CD4-positive, alpha-beta T cell treated with Interferon alpha-2 for 1 hour (primary cell): ENCODE data around the gene GPC6.

Experiments used
- DNase-seq, 2 donors: peaks; one replicate each; pipeline ENCODE4 v3.0.0-alpha.2; 2020 to 2022

GPC6 gene

DNA sequence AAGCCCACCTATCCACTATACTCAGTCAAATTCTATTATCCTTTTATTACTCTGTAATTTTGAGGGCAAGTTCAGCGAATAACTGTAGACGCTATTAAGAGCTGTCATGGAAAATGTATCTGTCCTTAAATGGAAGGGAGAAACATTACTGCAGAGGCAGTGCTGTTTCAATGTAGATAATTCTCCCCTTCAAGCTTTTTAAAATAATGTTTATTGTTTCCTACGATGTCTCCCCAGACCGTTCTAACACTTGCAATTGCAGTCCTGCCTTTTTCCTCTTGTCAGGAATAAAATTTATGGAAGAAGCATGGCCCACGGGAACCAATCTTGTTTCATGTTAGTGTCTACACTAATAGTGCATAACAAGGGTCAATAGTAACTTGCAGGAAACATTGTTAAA lies 159.5 kb downstream of the GPC6 start:
- no peak for DNase-seq

DNA sequence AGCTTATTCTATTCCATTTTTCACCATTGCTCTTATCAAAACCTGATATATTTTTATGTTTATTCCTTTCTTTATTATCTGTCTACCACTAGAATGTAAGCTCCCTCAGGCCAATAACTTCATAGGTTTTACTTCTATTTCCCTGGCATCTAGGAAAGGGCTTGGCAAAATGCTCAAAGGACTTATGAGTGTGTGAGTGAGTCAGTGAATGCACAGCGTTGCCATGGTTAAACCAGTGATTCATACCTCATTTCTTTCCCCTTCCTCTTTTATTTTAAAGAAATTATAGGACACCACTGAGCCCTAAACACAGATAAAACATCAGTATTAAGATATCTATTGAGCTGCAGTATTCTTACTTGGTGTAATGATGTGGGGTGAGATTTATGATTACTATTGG lies 162.1 kb downstream of the GPC6 start:
- no peak for DNase-seq

DNA sequence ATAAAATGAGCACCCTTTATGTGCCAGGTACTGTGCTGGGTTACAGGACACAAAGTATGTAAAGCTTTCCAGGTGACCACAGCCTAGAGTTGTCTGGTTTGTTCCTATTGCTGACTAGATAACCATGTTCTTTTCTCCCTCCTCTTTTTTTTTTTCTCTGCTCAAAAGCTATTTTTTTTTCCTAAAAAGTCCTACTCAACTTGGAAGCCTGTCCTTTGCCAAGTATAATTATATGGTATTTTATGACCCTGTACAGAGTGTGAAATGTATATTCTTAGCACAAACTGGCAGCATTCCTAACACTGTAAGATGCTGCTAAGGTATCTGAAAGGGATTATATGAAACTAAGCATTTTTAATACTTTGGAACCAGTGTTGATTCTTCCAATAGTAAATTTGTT lies 171.0 kb downstream of the GPC6 start:
- DNase-seq = no peak

DNA sequence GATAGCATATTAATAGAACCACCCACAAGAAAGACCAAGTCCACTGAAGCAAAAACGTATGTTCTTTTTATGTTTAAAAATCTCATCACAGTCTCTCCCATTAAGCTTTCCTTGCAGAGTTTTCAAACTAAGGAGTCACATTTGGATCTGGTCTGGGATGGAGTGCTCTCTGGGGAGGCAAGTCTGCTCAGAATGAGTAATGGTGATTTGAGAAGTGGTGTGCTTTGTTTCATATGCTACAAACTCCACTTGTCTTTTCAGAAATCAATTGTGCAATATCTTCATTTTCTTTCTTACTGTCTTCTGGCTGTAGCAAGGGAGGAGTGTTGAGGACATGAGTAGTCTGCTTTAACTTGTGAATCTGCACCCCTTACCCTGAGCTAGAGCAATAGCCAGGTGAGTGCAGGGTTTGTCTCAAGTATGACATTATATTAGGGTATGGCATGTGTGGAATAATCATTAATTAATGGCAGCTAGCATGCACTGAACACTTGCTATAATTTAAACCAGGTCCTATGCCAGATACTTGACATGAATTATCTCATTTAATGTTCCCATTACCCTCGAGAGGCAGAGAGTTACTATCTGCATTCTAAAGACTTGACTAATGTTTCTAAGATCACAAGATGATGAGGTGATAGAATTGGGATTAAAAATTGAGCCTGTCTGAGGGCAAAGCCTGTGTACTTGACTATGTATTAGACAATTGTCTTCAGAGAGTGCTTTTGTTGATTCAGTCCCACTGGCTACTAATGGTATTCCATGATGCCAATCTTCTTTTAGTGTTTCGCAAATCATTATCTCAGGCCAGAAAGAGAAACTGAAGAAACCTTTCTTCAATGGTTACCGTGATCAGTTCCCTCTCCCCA lies 171.8 kb downstream of the GPC6 start:
- no peak for DNase-seq

DNA sequence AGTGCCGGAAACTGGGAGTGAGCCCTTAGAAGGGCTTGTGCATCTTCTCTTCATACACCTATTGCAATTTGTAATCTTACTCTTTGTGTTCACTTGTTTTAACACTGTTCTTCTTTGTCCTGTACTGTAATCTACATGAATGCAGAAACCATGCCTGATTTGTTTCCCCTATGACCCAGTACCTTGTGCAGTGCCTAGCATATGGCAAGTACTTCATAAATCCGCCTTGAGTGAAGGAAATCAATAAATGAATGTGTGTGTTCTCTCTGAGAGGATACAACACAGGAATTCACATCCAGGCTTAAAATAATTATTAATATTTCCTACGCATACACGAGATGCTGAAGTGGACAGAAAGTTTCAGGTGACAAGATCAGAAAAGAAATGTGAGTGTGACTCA lies 172.6 kb downstream of the GPC6 start:
- no peak for DNase-seq

DNA sequence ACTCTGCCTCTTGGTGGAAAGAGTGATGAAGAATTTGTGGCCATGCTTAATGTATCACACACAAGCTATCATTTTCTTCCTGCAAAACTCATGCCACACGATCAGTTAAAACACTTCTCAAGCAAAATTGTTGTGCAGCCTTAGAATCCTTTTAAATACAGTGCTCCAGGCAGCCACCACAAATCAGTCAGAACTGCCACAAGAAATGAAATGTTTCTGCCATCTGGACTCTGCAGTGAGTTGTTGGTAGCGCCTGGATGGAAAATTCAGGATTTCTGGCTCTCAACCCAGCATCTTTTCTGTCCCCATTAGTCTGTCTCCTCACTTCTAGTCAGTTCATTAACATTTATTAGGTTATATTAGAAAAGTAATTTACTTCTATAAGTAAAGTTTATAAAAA lies 179.5 kb downstream of the GPC6 start:
- DNase-seq = no peak

DNA sequence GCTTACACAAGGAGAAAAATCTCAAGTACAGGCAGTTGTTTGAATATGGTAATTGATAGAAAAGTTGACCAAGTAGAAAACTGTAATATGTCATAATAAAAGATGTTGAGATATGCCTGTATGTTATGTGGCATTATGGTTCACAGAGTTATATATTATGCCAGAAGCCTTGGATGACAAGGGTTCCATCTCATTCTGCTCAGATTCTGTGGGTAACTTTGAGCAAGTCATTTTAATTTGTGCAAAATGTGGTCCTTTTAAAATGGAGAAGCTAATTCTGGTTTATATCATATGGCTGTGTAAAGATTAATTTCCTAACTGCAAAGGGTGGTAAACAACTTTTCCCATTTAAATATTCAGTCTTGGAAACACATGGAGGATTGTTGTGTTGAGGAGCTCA lies 180.9 kb downstream of the GPC6 start:
- no peak for DNase-seq

DNA sequence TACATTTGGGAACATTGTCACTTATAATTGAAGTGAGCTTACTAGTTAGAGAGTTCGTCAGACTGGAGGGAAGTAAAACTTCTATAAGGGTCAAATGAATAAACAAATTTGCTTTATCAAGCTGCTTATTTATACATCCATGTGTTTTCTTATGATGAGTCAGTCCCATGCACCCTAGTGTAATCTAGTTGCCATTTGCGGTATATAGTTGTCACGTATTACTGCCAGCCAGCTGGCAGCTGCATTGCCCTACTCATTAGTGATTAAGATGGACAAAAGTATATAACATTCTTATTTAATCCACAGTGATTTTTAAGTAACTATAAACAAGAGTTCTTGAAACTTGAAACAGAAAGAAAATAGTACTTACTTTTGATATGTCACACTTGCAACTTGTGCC lies 182.4 kb downstream of the GPC6 start:
- no peak for DNase-seq

DNA sequence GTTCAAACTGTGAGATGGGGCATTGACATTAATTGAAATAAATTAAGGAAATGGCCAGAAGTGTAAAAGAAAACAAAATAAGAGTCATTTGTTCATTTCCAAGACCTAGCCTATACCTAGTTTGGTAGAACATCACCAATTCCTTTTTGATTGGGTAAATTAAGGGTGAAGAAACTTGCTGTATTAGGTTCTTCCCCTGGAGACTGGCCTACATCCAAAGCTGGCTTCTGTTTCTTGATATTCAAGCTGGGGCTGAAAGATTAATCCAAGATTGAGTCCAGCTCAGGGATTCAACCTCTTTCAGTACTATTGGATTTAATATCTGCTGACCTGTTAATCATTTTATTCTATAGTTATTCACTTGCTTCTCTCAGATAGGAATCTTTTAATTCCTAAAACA lies 183.2 kb downstream of the GPC6 start:
- no peak for DNase-seq

DNA sequence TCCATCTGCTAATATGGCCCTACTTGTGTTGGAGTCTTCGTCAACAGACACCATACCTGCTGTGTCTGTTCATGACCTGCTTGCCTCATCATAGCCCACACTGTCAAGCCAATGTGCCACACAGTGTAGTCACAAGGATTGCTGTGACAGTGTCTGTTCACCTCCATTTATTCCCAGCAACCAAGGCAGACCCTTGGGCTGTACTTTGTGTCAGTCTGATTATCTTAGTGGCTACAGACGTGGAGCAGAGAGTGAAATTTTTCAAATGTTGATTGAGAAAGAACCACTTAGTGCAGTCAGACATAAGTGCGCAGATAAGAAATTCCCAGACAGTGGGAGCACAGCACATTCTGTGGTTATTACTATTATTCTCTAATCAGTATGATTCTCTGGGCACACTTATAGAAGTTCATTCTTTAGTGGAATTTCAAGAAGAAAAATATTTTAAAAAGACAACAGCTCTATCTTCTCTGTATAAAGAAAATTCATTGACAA lies 184.6 kb downstream of the GPC6 start:
- no peak for DNase-seq

DNA sequence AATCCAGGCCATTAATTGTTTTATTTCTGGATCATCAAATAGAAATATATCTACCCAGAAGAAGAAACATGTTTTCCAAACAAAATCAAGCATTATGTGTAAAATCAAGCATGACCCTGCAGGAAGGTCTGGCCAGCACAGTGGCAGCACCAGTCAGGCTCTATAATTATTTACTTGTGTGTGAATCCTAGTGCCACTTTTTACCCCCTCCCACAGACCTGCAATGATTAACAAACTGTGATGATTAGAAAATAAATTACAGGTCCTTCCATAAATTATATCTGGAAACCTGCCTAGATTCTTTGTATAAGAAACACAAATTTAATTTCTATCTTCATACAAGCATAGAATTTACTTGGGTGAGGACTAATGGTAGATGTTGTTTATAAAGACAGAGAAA lies 186.1 kb downstream of the GPC6 start:
- DNase-seq = no peak

DNA sequence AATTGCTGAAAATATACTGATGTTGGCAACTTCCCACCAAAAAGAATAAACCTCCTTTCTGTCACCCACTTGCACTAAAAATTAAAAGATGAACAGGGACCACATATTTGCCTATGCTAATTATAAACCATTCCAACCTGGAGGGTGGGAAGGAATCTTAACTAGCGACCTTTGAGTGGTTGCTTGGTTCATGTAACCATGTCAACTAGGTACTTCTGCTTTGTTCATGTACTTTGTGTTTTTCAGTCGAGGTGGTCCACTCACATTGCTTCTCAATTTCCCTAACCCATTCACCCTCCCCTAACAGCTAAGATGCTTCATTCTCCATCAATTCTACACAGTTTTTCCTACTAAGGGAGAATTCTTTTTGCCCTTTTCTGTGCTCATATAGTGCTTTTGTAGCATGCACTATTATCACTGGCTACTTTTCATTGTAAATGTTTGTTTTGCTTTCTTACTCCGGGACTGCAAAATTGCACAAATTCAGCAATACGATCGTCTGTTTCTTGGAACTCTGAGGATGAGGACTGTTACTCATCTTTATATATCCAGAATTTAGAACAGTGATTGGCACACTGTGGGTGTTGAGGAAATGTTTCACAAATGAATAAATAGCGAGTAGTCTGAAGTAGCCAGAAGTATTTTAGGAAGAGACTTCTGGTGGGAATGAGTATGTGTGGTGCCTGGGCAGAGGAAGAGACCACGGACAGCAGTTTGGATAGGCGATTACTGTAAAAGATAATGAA lies 187.5 kb downstream of the GPC6 start:
- no peak for DNase-seq

DNA sequence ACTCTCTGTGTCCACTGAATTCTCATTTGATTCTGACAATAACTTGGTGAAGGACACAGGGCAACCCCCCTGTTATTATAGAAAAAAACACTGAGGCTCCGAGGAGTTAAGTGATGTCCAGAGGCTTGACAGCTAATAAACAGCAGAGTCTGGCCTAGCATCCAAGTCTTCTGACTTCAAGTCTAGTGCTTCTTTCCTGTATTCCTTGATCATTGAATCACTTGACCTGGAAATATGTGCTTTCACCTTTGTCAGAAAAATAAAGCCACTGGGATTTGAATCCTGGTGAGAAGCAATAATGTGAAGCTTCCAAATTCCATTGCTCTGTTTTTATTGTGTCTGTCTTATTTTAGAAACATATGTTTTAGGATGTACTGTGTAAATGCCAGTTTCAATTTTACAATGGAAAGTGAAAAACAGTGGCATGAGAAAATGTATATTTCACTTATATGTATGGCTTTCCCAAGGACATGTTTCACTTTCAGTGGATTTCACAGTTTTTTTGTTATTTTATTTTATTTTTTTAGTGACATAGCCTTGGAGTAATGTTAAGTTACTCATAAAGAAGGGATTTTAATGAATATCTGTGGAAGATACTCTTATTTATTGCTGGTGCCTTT lies 190.2 kb downstream of the GPC6 start:
- no peak for DNase-seq

DNA sequence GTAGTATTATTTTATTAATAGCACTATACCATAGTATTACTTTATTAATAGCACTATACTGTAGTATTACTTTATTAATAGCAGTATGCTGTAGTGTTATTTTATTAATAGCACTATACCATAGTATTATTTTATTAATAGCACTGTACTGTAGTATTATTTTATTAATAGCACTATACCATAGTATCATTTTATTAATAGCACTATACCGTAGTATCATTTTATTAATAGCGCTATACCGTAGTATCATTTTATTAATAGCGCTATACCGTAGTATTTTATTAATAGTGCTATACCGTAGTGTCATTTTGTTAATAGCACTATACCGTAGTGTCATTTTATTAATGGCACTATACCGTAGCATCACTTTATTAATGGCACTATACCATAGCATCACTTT lies 191.8 kb downstream of the GPC6 start:
- no peak for DNase-seq

DNA sequence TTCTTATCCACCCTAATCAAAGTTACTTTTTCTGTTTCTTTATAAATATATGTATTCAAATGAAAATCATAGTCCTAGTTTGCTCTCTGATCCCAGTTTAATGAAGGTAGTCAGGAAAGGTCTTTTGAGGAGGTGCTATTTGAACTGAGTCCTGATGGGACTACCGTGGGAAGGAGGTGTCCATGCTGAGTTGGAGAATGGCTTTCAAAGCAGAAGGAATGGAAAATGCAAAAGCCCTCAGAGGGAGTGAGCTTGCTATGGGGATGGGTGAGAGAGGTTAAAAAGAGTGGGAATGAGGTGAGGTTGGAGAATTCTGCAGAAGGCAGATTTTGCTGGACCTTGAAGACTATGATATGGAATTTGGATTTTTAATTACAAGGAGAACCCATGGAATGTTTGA lies 193.6 kb downstream of the GPC6 start:
- no peak for DNase-seq

DNA sequence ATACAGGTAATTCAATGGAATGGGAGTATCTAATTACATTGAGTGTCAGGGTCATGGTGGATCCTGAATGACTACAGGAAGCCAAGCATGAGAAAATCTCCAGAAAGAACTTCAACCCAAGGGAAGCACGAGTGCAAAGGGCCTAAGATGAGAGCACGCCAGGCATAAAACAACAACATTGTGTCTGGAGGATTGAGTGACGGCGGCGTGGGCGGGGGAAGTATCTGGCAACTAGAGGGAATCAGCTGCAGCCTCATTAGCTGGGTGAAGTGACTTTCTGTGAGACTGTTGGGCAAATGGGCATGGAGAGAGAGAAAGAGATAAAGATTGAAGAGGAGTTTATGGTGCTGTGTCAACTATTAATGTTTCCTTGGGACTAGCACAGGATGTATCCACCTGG lies 194.3 kb downstream of the GPC6 start:
- no peak for DNase-seq

DNA sequence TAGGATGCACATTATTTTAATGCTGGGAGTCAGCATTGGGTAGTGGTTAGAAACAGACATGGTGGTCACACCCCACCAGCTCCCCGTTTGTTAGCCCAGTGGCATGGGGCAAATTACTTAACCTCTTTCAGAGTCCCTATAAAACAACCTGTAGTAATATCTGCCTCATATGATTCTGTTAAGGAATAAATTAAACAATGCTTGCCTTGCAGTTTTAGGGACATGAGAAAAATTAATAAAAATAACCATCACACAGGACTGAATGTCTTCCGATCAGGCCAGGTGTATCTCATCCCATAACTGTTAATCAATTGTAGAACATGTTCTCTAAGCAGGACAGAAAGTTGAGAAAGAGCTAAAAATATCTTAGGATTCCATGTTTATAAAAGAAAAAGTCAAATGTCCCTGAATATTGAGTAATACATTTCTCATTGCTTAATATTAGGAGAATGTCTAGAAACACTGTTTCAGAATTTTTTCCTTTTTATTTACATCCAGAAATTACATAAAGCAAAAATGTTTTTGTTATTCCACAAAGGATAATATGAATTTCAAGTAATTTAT lies 196.5 kb downstream of the GPC6 start:
- DNase-seq = no peak

DNA sequence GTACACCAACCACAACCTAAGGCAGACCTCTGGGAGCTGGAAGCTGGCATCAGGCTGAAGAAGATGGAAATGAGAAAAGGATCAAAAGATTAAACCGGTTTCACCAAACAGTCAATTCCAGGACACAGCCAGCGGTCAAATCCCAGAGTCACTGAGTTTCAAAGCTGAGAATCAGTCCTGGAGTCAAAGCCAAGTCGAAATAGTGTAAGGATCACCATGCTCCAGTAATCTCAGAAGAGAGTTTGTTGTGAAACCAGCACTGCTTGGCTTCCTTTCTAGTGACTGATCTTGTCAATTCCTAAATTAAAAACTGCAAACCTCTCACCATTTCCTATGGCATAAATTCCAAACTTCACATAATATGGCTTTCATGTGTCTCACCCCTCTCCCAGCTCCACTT lies 198.8 kb downstream of the GPC6 start:
- DNase-seq = no peak

DNA sequence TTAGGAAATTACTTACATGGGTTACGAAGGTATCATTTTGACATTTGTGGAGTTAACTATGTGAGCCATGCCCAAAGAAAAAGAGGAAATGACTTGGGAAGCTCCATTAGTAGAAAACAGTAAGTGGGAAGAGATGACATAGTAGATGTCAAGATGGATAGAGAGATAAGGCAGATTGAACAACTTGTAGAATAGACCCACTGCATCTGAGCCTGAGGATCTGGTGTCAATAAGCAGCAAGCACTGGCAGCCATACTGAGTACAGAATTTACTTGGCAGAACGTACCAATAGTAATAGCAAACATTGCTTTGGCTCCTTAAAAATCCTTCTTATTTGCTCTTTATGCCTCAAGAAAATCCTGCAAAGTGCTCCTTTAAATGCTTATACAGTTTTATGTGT lies 203.8 kb downstream of the GPC6 start:
- no peak for DNase-seq

DNA sequence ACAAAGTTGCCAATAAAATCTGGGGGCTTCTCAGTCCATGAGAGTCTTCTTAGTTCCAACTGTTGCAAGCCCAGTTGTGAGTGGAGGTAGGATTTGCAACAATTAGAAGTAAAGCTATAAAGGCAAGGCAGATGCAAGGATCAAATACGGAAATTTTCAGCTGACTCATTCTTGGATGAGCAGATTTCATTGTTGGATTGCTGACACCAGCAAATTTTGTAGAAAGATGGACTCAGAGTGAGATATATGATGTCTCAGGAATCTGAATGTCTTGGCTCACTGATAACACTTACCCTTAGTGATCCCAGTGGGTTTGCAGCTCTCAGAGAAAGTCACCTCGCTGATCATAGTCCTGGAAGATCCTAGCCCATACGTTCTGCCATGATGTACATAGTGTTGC lies 209.0 kb downstream of the GPC6 start:
- DNase-seq = no peak

DNA sequence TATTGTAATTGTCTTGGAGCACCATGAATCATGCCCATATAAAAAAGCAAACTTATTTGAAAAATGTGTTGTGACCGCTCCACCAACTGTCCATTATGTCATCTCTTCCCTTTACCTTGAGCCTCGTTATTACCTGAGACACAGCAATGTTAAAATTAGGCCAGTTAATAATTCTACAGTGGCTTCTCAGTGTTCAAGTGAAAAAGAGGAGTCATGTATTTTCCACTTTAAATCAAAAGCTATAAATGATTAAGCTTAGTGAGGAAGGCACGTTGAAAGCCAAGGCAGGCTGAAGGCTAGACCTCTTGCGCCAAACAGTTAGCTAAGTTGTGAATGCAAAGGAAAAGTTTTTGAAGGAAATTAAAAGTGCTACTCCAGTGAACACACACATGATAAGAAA lies 210.5 kb downstream of the GPC6 start:
- no peak for DNase-seq

DNA sequence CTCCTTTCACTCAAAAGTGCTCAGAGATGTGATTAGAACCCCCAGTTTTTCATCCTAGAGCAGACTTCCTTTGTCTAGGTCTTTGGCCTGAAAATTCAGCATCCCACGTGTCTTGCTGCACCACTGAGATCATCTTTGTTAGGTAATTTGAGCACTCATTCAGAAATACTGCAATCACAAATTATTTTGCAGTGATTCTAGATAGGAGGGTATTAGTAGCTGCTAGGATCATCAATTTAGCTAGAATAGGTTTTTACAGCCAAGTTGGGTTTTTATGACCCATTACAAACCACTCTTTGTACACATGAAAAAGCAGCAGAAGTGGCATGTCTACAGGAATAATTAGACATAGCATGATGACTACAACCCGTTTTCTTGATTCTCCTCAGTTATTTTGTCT lies 219.6 kb downstream of the GPC6 start:
- DNase-seq = no peak

DNA sequence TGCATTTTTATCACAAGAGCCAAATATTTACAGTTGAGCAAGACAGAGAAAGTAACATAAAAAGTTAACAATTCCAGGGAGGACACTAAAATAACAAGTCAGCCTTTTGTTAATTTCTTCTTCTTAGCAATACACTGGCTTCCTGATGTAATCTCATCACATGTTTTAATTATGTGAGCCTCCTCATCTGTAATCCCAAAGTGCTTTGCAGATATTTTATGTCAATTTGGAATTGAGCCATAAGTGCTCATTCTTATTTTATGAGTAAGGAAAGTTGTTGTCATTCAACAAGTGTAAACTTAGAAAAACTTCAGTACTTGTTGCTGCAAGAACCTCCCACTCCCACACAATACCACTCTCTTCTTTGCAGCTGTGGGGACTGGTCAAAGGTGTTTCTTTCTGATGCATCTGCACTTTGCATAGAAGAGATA lies 223.6 kb downstream of the GPC6 start:
- DNase-seq = no peak

DNA sequence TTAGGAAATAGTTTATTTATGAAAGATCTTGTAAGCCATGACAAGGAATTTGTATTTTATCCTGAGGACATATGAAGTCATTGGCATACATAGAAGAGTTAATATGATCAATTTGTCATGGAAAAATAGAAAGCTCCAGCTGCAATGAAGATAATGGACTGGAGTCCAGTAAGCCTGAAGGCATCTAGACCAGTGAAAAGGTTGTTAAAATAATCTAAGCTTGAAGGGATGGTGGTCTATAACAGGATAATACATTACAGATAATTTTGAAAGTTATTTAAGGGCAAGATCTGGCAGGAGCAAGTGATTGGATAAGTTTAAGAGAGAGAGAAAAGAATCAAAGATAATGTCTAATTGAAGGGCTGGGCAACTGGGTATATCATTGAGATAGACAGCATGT lies 224.2 kb downstream of the GPC6 start:
- no peak for DNase-seq
